H9 (cell line): ENCODE results near the gene RASA4B. TPM values are rescaled to one million over a fixed set of nuclear protein-coding genes. Genes with fewer than 3 reads are reported as not detected.

Experiments
- DNase-seq: peaks from one replicate; pipeline ENCODE4 v3.0.0-alpha.2; 2017
- H2AFZ ChIP-seq: one replicate; pipeline ENCODE4 v1.6.1; 2013; ENCODE audit warnings: mild to moderate bottlenecking, low read length, control low read depth, moderate library complexity
- H2AK5ac ChIP-seq: 2 replicates; pipeline ENCODE4 v1.6.1; 2013; ENCODE audit warnings: low read length, control low read depth, mixed read lengths; ENCODE audit not compliant: insufficient read length
- H2BK120ac ChIP-seq: one replicate; pipeline ENCODE4 v1.6.1; 2013; ENCODE audit warnings: low read depth, mild to moderate bottlenecking, low read length, control low read depth, inconsistent platforms; ENCODE audit not compliant: poor library complexity, severe bottlenecking
- H2BK12ac ChIP-seq: 2 replicates; pipeline ENCODE4 v1.6.1; 2013; ENCODE audit warnings: low read length, control low read depth, mixed read lengths, low read depth; ENCODE audit not compliant: insufficient read length
- H2BK15ac ChIP-seq: 2 replicates; pipeline ENCODE4 v1.6.1; 2013; ENCODE audit warnings: low read depth, low read length, control low read depth
- H2BK20ac ChIP-seq: one replicate; pipeline ENCODE4 v1.6.1; 2013; ENCODE audit warnings: low read depth, mild to moderate bottlenecking, low read length, control low read depth, inconsistent platforms; ENCODE audit not compliant: poor library complexity, severe bottlenecking
- H2BK5ac ChIP-seq: 2 replicates; pipeline ENCODE4 v1.6.1; 2013; ENCODE audit warnings: low read length, control low read depth, mixed read lengths; ENCODE audit not compliant: insufficient read length
- H3K14ac ChIP-seq: 2 replicates; pipeline ENCODE4 v1.6.1; 2013; ENCODE audit warnings: low read length, control low read depth; ENCODE audit not compliant: insufficient read depth
- H3K18ac ChIP-seq: 2 replicates; pipeline ENCODE4 v1.6.1; 2013; ENCODE audit warnings: low read depth, mild to moderate bottlenecking, mixed read lengths, low read length, control low read depth; ENCODE audit not compliant: insufficient read length
- H3K23ac ChIP-seq: 2 replicates; pipeline ENCODE4 v1.6.1; 2013; ENCODE audit warnings: low read length, control low read depth, mixed read lengths, low read depth; ENCODE audit not compliant: insufficient read length
- H3K23me2 ChIP-seq: 2 replicates; pipeline ENCODE4 v1.6.1; 2013; ENCODE audit warnings: low read depth, mild to moderate bottlenecking, mixed read lengths, low read length, control low read depth; ENCODE audit not compliant: insufficient read length, poor library complexity, severe bottlenecking
- H3K27ac ChIP-seq: 2 replicates; pipeline ENCODE4 v1.5.1; 2013; ENCODE audit warnings: low read length, control low read depth, mixed read lengths, low read depth; ENCODE audit not compliant: insufficient read length
- H3K27me3 ChIP-seq: 2 replicates; pipeline ENCODE4 v1.6.1; 2013; ENCODE audit warnings: low read length, control low read depth, inconsistent platforms; ENCODE audit not compliant: insufficient read depth
- H3K4ac ChIP-seq: 2 replicates; pipeline ENCODE4 v1.6.1; 2013; ENCODE audit warnings: low read depth, mild to moderate bottlenecking, control low read depth, inconsistent platforms, low read length, moderate library complexity
- H3K4me1 ChIP-seq: 2 replicates; pipeline ENCODE4 v1.6.1; 2013; ENCODE audit warnings: low read length, control low read depth, inconsistent platforms; ENCODE audit not compliant: insufficient read depth
- H3K4me2 ChIP-seq: 2 replicates; pipeline ENCODE4 v1.6.1; 2013; ENCODE audit warnings: low read length, control low read depth, mixed read lengths; ENCODE audit not compliant: insufficient read length, insufficient read depth
- H3K56ac ChIP-seq: 2 replicates; pipeline ENCODE4 v1.6.1; 2013; ENCODE audit warnings: low read depth, mild to moderate bottlenecking, mixed read lengths, low read length, control low read depth; ENCODE audit not compliant: insufficient read length
- H3K79me1 ChIP-seq: 2 replicates; pipeline ENCODE4 v1.6.1; 2013; ENCODE audit warnings: low read depth, mild to moderate bottlenecking, moderate library complexity, low read length, control low read depth, inconsistent platforms; ENCODE audit not compliant: insufficient read depth, poor library complexity, severe bottlenecking
- H3K79me2 ChIP-seq: 2 replicates; pipeline ENCODE4 v1.6.1; 2013; ENCODE audit warnings: low read length, control low read depth, inconsistent platforms; ENCODE audit not compliant: insufficient read depth
- H3K9ac ChIP-seq: 2 replicates; pipeline ENCODE4 v1.6.1; 2013; ENCODE audit warnings: low read length, control low read depth, mixed read lengths; ENCODE audit not compliant: insufficient read length; ENCODE audit errors: extremely low read depth
- H3K9me3 ChIP-seq: one replicate; pipeline ENCODE4 v1.6.1; 2013; ENCODE audit warnings: low read depth, low read length, inconsistent platforms; ENCODE audit not compliant: control insufficient read depth
- H3T11ph ChIP-seq: one replicate; pipeline ENCODE4 v1.6.1; 2013; ENCODE audit warnings: mild to moderate bottlenecking, low read length, control low read depth, inconsistent platforms
- H4K20me1 ChIP-seq: one replicate; pipeline ENCODE4 v1.6.1; 2013; ENCODE audit not compliant: control insufficient read depth, insufficient read length, insufficient read depth
- H4K5ac ChIP-seq: 2 replicates; pipeline ENCODE4 v1.6.1; 2013; ENCODE audit warnings: low read depth, mild to moderate bottlenecking, mixed read lengths, low read length, control low read depth; ENCODE audit not compliant: insufficient read length
- H4K8ac ChIP-seq: replicated peaks from 2 replicates; pipeline ENCODE4 v1.6.1; 2013; ENCODE audit warnings: low read length, control low read depth, mixed read lengths, low read depth; ENCODE audit not compliant: insufficient read length
- H4K91ac ChIP-seq: 2 replicates; pipeline ENCODE4 v1.6.1; 2013; ENCODE audit warnings: low read depth, mild to moderate bottlenecking, moderate library complexity, mixed read lengths, low read length, control low read depth; ENCODE audit not compliant: insufficient read length
- H3K27ac Mint-ChIP-seq, 3 experiments: 2 replicates in 2 of 3; 3 replicates in 1 of 3; pipeline ENCODE4 v1.8.0; 2020 to 2021; ENCODE audit warnings: mixed read lengths in 3 of 3, mild to moderate bottlenecking in 1 of 3, moderate library complexity in 1 of 3
- H3K27me3 Mint-ChIP-seq: 2 replicates; pipeline ENCODE4 v1.8.0; 2021; ENCODE audit warnings: low read depth, mild to moderate bottlenecking, moderate library complexity, mixed read lengths
- H3K36me3 Mint-ChIP-seq, 3 experiments: 2 replicates in 2 of 3; 3 replicates in 1 of 3; pipeline ENCODE4 v1.8.0; 2020 to 2021; ENCODE audit warnings: low read depth in 3 of 3, mixed read lengths in 3 of 3; ENCODE audit not compliant: insufficient read depth in 1 of 3
- H3K4me1 Mint-ChIP-seq, 2 experiments: 2 replicates each; pipeline ENCODE4 v1.8.0; 2020; ENCODE audit warnings: mixed read lengths in 2 of 2
- H3K4me3 Mint-ChIP-seq, 2 experiments: 2 replicates in 1 of 2; 3 replicates in 1 of 2; pipeline ENCODE4 v1.8.0; 2020 to 2021; ENCODE audit warnings: mild to moderate bottlenecking in 2 of 2, mixed read lengths in 2 of 2, moderate library complexity in 1 of 2
- H3K9me3 Mint-ChIP-seq, 2 experiments: 2 replicates in 1 of 2; 3 replicates in 1 of 2; pipeline ENCODE4 v1.8.0; 2020; ENCODE audit warnings: mild to moderate bottlenecking in 2 of 2, mixed read lengths in 2 of 2, moderate library complexity in 1 of 2
- CTCF ChIP-seq: fragments of 200-600 bp; sonication (generic); conservative IDR thresholded peaks from 3 replicates; pipeline ENCODE4 v1.8.0; 2021; ENCODE audit warnings: antibody characterized with exemption, mild to moderate bottlenecking
- WGBS: extraction: QIAGEN DNeasy Blood & Tissue Kit; methylation state at CpG from one replicate; pipeline ENCODE4 v1.1.7; 2013; ENCODE audit warnings: missing lambda C conversion rate, low lambda C conversion rate, mixed read lengths; ENCODE audit not compliant: insufficient read length; ENCODE audit errors: extremely low coverage; 5-methylcytosine and 5-hydroxymethylcytosine counted together
- total RNA-seq: library from RNA; stranded (reverse); gene quantifications from 2 replicates; pipeline ENCODE4 v1.2.1, GENCODE V29; 2021

Gene RASA4B
- total RNA-seq, 1 experiment from 2014 or later = 3.7 TPM

- Histone ChIP-seq H3K79me1 (peaks cover 2% of the 10 kb centered on the region), H4K91ac (no peak overlapping the region), H2BK120ac (no peak overlapping the region), H2BK12ac (no peak overlapping the region), H4K5ac (no peak overlapping the region), H2BK20ac (no peak overlapping the region), H3K18ac (no peak overlapping the region), H3K79me2 (no peaks in the 10 kb centered on the region), H2BK15ac (no peak overlapping the region), H3K23me2 (peaks cover 6% of the 10 kb centered on the region), H3K27me3 (no peaks in the 10 kb centered on the region), H3K4me2 (peak overlapping the region; percentile 66), H3K4ac (no peak overlapping the region), H2AFZ (no peak overlapping the region), H3K14ac (0 out of 2 replicates have a peak overlapping the region, but pooled peaks have one; percentile 6), H3K4me1 (no peaks in the 10 kb centered on the region), H4K8ac (no peak overlapping the region), H3T11ph (no peak overlapping the region), H3K56ac (no peak overlapping the region), H3K9me3 (no peaks in the 10 kb centered on the region), H3K9ac (peak overlapping the region; percentile 81), H4K20me1 (no peaks in the 10 kb centered on the region), H2BK5ac (no peak overlapping the region), H2AK5ac (no peak overlapping the region), H3K23ac (no peak overlapping the region), H3K27ac (no peak overlapping the region)
- peak; percentile 30 for DNase-seq
- Mint-ChIP-seq H3K9me3 (no peaks in the 10 kb centered on the region), H3K27me3 (peaks cover 2% of the 10 kb centered on the region; the same call in 1 of the 2 replicates), H3K4me1 (peaks cover 11 to 13% of the 10 kb centered on the region in 2 experiments; a peak in 3 of 4 replicates), H3K4me3 (peak overlapping the region; percentile 96 to 98), H3K36me3 (peaks cover 10 to 33% (median 27%) of the 10 kb centered on the region in 3 experiments; a peak in 6 of 7 replicates), H3K27ac (peak overlapping the region in 2 of 3 experiments; percentile 88 to 89; a peak in 4 of 7 replicates)
- TF ChIP-seq CTCF = no peak
- no CpG with 5 or more reads among the region's 24 CpGs for WGBS
Observed at GRCh38 chr7:102463841-102464576, 53.6 kb downstream of the RASA4B start.
